Activated T-helper 1 cell treated with anti-CD3 and anti-CD28 coated beads, Interleukin-12 subunit alpha, Interleukin-12 subunit beta, Interleukin-2, Interleukin-4 antibody, amounts not matched to agents 30 ng/mL and 10 ng/mL and 1 ng/mL, durations not matched to agents 14 hours and 24 hours and 36 hours (primary cell): Measurements from ENCODE around the gene SLC16A10. TPM values are rescaled to one million over a fixed set of nuclear protein-coding genes. Genes with fewer than 3 reads are reported as not detected.
"Not testable (repeated sequence)": the region's sequence is repeated elsewhere in the genome, so short reads cannot be mapped to it uniquely, and the experiment has no call there.

Source experiments
- DNase-seq: peaks from one replicate; pipeline ENCODE4 v3.0.0; 2021; ENCODE audit warnings: low spot score
- H3K27ac Mint-ChIP-seq: one replicate; pipeline ENCODE4 v1.8.0; 2021; ENCODE audit warnings: mild to moderate bottlenecking, mixed read lengths
- H3K27me3 Mint-ChIP-seq: one replicate; pipeline ENCODE4 v1.8.0; 2022; ENCODE audit warnings: mild to moderate bottlenecking, moderate library complexity, mixed read lengths; ENCODE audit not compliant: insufficient read depth
- H3K36me3 Mint-ChIP-seq: one replicate; pipeline ENCODE4 v1.8.0; 2021; ENCODE audit warnings: low read depth, mixed read lengths
- H3K4me1 Mint-ChIP-seq: one replicate; pipeline ENCODE4 v1.8.0; 2021; ENCODE audit warnings: low read depth, mixed read lengths
- H3K4me3 Mint-ChIP-seq: one replicate; pipeline ENCODE4 v1.8.0; 2021; ENCODE audit warnings: mild to moderate bottlenecking, moderate library complexity, mixed read lengths
- H3K9me3 Mint-ChIP-seq: one replicate; pipeline ENCODE4 v1.8.0; 2021; ENCODE audit warnings: mixed read lengths
- intact Hi-C: fragments of 100-400 bp; cut with micrococcal nuclease; formaldehyde crosslinking; loops from one replicate; pipeline ENCODE4 v1.15.1; 2024
- total RNA-seq: library from RNA; stranded (reverse); gene quantifications from 2 replicates; pipeline ENCODE4 v1.2.3, GENCODE V29; 2022

The SLC16A10 gene
- total RNA-seq, 1 donor from 2014 or later = 2.8 TPM

GRCh38 chr6:111122458-111123286 lies 35.4 kb downstream of the SLC16A10 start:
- no peak for DNase-seq

GRCh38 chr6:111124406-111124805 lies 37.1 kb downstream of the SLC16A10 start:
- H3K27me3 Mint-ChIP-seq = peaks cover 2% of the 10 kb centered on the region

More at GRCh38 chr6:111122458-111123286, 35.4 kb downstream of the SLC16A10 start:
- H3K4me3 Mint-ChIP-seq = no peak overlapping the region
- no peak overlapping the region for H3K27ac Mint-ChIP-seq
- H3K9me3 Mint-ChIP-seq = no peaks in the 10 kb centered on the region
- no peaks in the 10 kb centered on the region for H3K36me3 Mint-ChIP-seq
- peaks cover 13% of the 10 kb centered on the region for H3K4me1 Mint-ChIP-seq
- intact Hi-C loops = no loop called here
- H3K27me3 Mint-ChIP-seq = peaks cover 2% of the 10 kb centered on the region

GRCh38 chr6:111129013-111129412 lies 41.7 kb downstream of the SLC16A10 start:
- no peak overlapping the region for H3K27ac Mint-ChIP-seq
- intact Hi-C loops = no loop called here
- H3K36me3 Mint-ChIP-seq = no peaks in the 10 kb centered on the region
- H3K4me1 Mint-ChIP-seq = no peaks in the 10 kb centered on the region
- H3K4me3 Mint-ChIP-seq = no peak overlapping the region
- no peak for DNase-seq
- no peaks in the 10 kb centered on the region for H3K27me3 Mint-ChIP-seq
- no peaks in the 10 kb centered on the region for H3K9me3 Mint-ChIP-seq

More at GRCh38 chr6:111124406-111124805, 37.1 kb downstream of the SLC16A10 start:
- Mint-ChIP-seq H3K36me3 (no peaks in the 10 kb centered on the region), H3K27ac (no peak overlapping the region), H3K4me1 (peaks cover 13% of the 10 kb centered on the region), H3K4me3 (no peak overlapping the region), H3K9me3 (no peaks in the 10 kb centered on the region)
- no peak for DNase-seq
- intact Hi-C loops = no loop called here

- H3K36me3 Mint-ChIP-seq, intact Hi-C loops: not testable (repeated sequence)
Measured at GRCh38 chr6:111131018-111131417, 43.7 kb downstream of the SLC16A10 start.

GRCh38 chr6:111132669-111133068 lies 45.4 kb downstream of the SLC16A10 start:
- H3K27ac Mint-ChIP-seq, H3K9me3 Mint-ChIP-seq, H3K36me3 Mint-ChIP-seq, intact Hi-C loops, H3K4me3 Mint-ChIP-seq, DNase-seq, H3K27me3 Mint-ChIP-seq, H3K4me1 Mint-ChIP-seq: not testable (repeated sequence)

More at GRCh38 chr6:111131018-111131417, 43.7 kb downstream of the SLC16A10 start:
- H3K4me3 Mint-ChIP-seq, H3K27ac Mint-ChIP-seq, H3K4me1 Mint-ChIP-seq, DNase-seq, H3K27me3 Mint-ChIP-seq, H3K9me3 Mint-ChIP-seq: not testable (repeated sequence)

GRCh38 chr6:111134236-111134869 lies 47.0 kb downstream of the SLC16A10 start:
- H3K36me3 Mint-ChIP-seq, H3K27ac Mint-ChIP-seq, DNase-seq, intact Hi-C loops, H3K4me3 Mint-ChIP-seq, H3K27me3 Mint-ChIP-seq, H3K9me3 Mint-ChIP-seq, H3K4me1 Mint-ChIP-seq: not testable (repeated sequence)

- H3K27me3 Mint-ChIP-seq, H3K4me1 Mint-ChIP-seq, intact Hi-C loops, DNase-seq, H3K27ac Mint-ChIP-seq, H3K4me3 Mint-ChIP-seq, H3K36me3 Mint-ChIP-seq, H3K9me3 Mint-ChIP-seq: not testable (repeated sequence)
Measured at GRCh38 chr6:111137489-111138093, 50.3 kb downstream of the SLC16A10 start.

- Mint-ChIP-seq H3K4me1 (no peaks in the 10 kb centered on the region), H3K36me3 (no peaks in the 10 kb centered on the region), H3K27me3 (peaks cover 3% of the 10 kb centered on the region), H3K4me3 (no peak overlapping the region), H3K9me3 (no peaks in the 10 kb centered on the region), H3K27ac (no peak overlapping the region)
- intact Hi-C loops = no loop called here
- no peak for DNase-seq
Measured at GRCh38 chr6:111147440-111147839, 60.1 kb downstream of the SLC16A10 start.

- DNase-seq = no peak
- H3K27ac Mint-ChIP-seq = no peak overlapping the region
- intact Hi-C loops = no loop called here
Measured at GRCh38 chr6:111148110-111148509, 60.8 kb downstream of the SLC16A10 start.

GRCh38 chr6:111150577-111150976 lies 63.3 kb downstream of the SLC16A10 start:
- intact Hi-C loops = no loop called here
- Mint-ChIP-seq H3K9me3 (no peaks in the 10 kb centered on the region), H3K4me3 (no peak overlapping the region), H3K36me3 (no peaks in the 10 kb centered on the region), H3K4me1 (no peaks in the 10 kb centered on the region), H3K27me3 (peaks cover 3% of the 10 kb centered on the region), H3K27ac (no peak overlapping the region)
- no peak for DNase-seq

More at GRCh38 chr6:111148110-111148509, 60.8 kb downstream of the SLC16A10 start:
- Mint-ChIP-seq H3K4me1 (no peaks in the 10 kb centered on the region), H3K9me3 (no peaks in the 10 kb centered on the region), H3K36me3 (no peaks in the 10 kb centered on the region), H3K27me3 (peaks cover 3% of the 10 kb centered on the region), H3K4me3 (no peak overlapping the region)

GRCh38 chr6:111154981-111155380 lies 67.7 kb downstream of the SLC16A10 start:
- peaks cover 10% of the 10 kb centered on the region for H3K9me3 Mint-ChIP-seq
- H3K36me3 Mint-ChIP-seq = no peaks in the 10 kb centered on the region
- H3K4me3 Mint-ChIP-seq = no peak overlapping the region
- H3K4me1 Mint-ChIP-seq = peaks cover 4% of the 10 kb centered on the region
- H3K27ac Mint-ChIP-seq = no peak overlapping the region
- intact Hi-C loops = no loop called here
- H3K27me3 Mint-ChIP-seq = peaks cover 3% of the 10 kb centered on the region
- no peak for DNase-seq

- Mint-ChIP-seq H3K4me1 (peaks cover 6% of the 10 kb centered on the region), H3K27ac (no peak overlapping the region), H3K36me3 (no peaks in the 10 kb centered on the region), H3K27me3 (no peaks in the 10 kb centered on the region), H3K9me3 (peaks cover 25% of the 10 kb centered on the region), H3K4me3 (no peak overlapping the region)
- no peak for DNase-seq
- intact Hi-C loops = no loop called here
Measured at GRCh38 chr6:111157412-111157811, 70.1 kb downstream of the SLC16A10 start.

GRCh38 chr6:111159633-111160032 lies 72.3 kb downstream of the SLC16A10 start:
- H3K4me1 Mint-ChIP-seq = peaks cover 6% of the 10 kb centered on the region
- peak overlapping the region; percentile 4 for H3K27ac Mint-ChIP-seq
- H3K4me3 Mint-ChIP-seq = no peak overlapping the region
- H3K9me3 Mint-ChIP-seq = peaks cover 35% of the 10 kb centered on the region
- no peaks in the 10 kb centered on the region for H3K27me3 Mint-ChIP-seq
- no peak for DNase-seq
- intact Hi-C loops = no loop called here
- H3K36me3 Mint-ChIP-seq = no peaks in the 10 kb centered on the region
